Measurements from ENCODE around the gene NYNRIN. TPM values are rescaled to one million over a fixed set of nuclear protein-coding genes. Genes with fewer than 3 reads are reported as not detected.

Gene NYNRIN
- total and polyA plus RNA-seq, 2 of the 8 experiments (the other 6 are each of a cell fraction or from before 2014, with no cell fraction given) = 15.2 to 18.3 TPM

- TF ChIP-seq CHD7 (IDR thresholded peaks at IDR 0.05; ENCODE audit: insufficient replicate concordance, low read length) = no peak
- TF ChIP-seq TEAD4 (IDR thresholded peaks at IDR 0.05; ENCODE audit: low read depth, low read length) = no peak
- TF ChIP-seq CHD1 (IDR thresholded peaks at IDR 0.05; ENCODE audit: low read depth, low read length) = no peak
- no peak for TF ChIP-seq NANOG (IDR thresholded peaks at IDR 0.05; ENCODE audit: insufficient read depth, low read depth, low read length, poor library complexity, severe bottlenecking)
- TF ChIP-seq BACH1 (IDR thresholded peaks at IDR 0.05; ENCODE audit: low read length) = no peak
- no peak for TF ChIP-seq E2F6 (IDR thresholded peaks at IDR 0.05)
- no peak for TF ChIP-seq MAX (IDR thresholded peaks at IDR 0.05)
- TF ChIP-seq CREB1 (IDR thresholded peaks at IDR 0.05) = no peak
- TF ChIP-seq ZNF274 (IDR thresholded peaks at IDR 0.05; ENCODE audit: borderline replicate concordance, extremely low read depth, low read length) = no peak
- no peak for TF ChIP-seq CEBPB (IDR thresholded peaks at IDR 0.05; ENCODE audit: low read depth, low read length)
Measured at GRCh38 chr14:24398653-24399446, at the start of gene NYNRIN (continued).

All from H1 (cell line).